NK-92 (cell line): ENCODE data around the gene RAB11FIP5.
"Not testable (repeated sequence)": the region's sequence is repeated elsewhere in the genome, so short reads cannot be mapped to it uniquely, and the experiment has no call there.

Experiments used
- DNase-seq: peaks from one replicate; lab custom pipeline; 2025; ENCODE audit not compliant: unreplicated experiment; lab: John Stamatoyannopoulos, UW

Gene RAB11FIP5, protein sequence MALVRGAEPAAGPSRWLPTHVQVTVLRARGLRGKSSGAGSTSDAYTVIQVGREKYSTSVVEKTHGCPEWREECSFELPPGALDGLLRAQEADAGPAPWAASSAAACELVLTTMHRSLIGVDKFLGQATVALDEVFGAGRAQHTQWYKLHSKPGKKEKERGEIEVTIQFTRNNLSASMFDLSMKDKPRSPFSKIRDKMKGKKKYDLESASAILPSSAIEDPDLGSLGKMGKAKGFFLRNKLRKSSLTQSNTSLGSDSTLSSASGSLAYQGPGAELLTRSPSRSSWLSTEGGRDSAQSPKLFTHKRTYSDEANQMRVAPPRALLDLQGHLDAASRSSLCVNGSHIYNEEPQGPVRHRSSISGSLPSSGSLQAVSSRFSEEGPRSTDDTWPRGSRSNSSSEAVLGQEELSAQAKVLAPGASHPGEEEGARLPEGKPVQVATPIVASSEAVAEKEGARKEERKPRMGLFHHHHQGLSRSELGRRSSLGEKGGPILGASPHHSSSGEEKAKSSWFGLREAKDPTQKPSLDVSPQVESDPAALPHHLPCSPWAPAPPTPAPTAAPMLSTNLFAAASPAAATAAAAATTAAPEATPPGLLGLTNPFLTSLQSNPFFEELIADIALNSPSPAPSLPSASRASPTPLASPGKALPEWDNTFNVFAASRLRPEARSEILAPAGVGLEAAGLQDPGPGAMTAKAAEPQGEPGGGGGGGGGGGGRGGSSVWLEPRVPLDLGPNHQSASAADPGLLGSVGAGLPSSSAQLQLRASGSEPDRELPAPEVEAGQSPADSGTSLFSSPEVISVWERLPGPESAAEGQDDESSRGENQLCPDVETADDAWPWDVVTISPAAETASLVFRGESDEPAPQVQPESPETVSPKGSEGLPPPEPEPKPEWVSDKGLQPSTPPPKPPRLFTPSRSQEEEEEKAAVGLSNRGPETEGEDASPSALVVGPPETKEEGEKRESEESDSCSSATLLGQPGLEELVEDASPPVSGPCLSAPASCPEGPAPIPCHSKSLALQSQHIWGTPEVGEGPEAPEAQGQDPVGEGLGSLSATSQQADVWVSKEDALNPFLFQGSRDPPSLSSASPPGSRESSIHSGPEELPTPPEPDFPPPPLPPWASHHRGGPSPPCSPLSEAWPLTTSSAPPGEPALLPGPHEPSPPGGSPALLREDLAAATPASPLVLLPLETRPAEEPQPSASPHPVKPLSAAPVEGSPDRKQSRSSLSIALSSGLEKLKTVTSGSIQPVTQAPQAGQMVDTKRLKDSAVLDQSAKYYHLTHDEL (N-terminal part only)

GRCh38 chr2:73112913-73113854 is at the start of gene RAB11FIP5:
Gene RAB11FIP5 (minus strand): TSS chr2:73112948. CDS start chr2:73112777, 171 bp downstream.
- peak; percentile 3 for DNase-seq

GRCh38 chr2:73156539-73157124 is 43.9 kb upstream of the RAB11FIP5 start:
- DNase-seq, result no peak

DNA sequence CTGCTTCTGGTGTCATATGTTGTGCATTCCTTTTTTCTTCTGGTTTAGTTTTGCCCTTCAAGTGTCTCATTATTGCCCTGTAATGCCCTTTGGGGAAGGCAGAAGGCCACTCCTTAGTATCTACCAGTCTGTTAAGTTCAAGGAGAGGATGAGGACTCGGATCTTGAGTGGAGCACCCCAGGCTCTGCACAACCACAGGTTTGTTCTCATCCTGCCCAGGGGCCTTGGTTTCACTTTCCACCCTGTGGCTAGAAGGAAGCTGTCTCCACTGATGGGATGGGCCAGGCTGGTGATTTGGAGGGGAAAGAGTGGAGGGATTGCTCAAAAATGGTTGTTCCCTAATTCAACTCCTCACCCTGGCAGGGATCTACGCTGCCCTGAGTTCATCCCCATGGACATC is 30.2 kb upstream of the RAB11FIP5 start:
- no peak for DNase-seq

DNA sequence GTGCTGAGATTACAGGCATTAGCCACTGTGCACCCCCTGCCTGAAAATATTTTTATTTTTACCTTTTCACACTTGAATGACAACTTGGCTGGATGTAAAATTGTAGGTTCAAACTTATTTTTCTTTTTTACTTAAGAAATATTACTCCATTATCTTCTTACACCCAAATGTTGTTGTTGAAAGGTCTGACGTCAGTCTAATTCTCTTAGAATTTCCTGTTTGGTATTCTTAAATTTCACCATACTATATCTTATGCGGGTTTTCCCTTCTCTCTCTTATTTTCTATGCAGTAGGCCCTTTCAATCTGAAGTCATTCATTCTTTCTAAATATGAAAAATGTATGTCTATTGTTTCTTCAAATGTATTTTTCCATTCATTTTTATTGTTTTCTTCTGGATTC is 29.1 kb upstream of the RAB11FIP5 start:
- no peak for DNase-seq

DNA sequence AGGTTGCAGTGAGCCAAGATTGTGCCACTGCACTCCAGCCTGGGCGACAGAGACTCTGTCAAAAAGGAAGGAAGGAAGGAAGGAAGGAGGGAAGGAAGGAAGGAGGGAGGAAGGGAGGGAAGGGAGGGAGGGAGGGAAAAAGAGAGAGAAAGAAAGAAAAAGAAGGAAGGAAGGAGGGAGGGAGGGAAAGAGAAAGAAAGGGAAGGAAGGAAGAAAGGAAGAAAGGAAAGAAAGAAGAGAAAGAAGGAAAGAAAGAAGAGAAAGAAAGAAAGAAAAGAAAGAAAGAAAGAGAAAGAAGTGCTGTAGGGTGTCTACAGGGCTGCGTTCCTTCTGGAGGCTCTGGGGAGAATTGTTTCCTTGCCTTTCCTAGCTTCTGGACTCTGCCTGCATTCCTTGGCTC is 22.5 kb upstream of the RAB11FIP5 start:
- DNase-seq, result no peak

GRCh38 chr2:73134471-73134870 is 21.7 kb upstream of the RAB11FIP5 start:
- DNase-seq, result no peak

- no peak for DNase-seq
Observed at GRCh38 chr2:73133566-73134197, 20.9 kb upstream of the RAB11FIP5 start.

- DNase-seq, result no peak
Observed at GRCh38 chr2:73131807-73132206, 19.1 kb upstream of the RAB11FIP5 start.

- DNase-seq, result no peak
Observed at GRCh38 chr2:73130790-73131189, 18.0 kb upstream of the RAB11FIP5 start.

DNA sequence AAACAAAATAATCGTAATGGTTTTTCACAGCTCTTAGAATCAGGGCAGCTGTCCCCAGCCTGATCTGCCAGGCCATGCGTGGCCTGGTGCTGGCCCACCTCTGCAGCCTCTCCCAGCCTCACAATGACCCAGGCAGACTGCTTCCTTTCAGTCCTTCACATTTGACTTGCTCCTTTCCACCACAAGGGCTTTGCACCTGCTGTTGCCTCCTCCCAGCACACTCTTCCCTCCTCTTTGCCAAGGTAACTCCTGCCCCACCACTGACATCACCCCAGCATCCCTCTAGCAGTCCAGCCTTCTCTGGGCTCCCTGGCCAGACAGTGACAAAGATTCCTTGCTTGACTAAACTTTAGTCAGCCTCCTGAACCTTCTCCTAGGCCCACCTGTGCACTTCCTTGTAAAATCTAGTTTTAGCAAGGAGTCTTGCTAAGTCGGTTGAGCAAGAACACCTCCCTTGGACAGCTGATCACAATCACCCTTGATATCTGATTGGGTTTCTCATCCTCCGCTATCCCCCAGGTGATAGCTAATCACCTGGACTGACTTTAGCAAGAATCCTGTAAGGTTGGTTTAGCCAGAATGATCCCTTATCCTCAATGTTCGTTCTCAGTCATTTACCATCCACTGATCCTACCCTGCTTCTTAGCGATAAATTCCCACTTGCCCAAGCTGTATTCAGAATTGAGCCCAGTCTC is 16.2 kb upstream of the RAB11FIP5 start:
- no peak for DNase-seq

GRCh38 chr2:73122536-73122935 is 9.8 kb upstream of the RAB11FIP5 start:
- DNase-seq, result no peak

- DNase-seq, result not testable (repeated sequence)
Observed at GRCh38 chr2:73119611-73120239, 7.0 kb upstream of the RAB11FIP5 start.

DNA sequence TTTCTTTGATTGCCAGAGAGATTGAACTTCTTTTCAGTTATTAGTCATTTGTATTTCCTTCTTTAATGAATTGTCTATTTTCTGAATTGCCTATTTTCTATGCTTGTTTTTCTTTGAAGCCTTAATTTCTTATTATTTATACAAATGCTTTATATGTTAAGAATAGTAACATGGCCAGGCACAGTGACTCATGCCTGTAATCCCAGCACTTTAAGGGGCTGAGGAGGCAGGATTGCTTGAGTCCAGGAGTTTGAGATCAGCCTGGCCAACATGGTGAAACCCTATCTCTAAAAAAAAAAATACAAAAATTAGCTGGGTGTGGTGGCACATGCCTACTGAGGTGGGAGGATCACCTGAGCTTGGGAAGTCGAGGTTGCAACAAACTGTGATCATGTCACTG is 4.7 kb upstream of the RAB11FIP5 start:
- no peak for DNase-seq

DNA sequence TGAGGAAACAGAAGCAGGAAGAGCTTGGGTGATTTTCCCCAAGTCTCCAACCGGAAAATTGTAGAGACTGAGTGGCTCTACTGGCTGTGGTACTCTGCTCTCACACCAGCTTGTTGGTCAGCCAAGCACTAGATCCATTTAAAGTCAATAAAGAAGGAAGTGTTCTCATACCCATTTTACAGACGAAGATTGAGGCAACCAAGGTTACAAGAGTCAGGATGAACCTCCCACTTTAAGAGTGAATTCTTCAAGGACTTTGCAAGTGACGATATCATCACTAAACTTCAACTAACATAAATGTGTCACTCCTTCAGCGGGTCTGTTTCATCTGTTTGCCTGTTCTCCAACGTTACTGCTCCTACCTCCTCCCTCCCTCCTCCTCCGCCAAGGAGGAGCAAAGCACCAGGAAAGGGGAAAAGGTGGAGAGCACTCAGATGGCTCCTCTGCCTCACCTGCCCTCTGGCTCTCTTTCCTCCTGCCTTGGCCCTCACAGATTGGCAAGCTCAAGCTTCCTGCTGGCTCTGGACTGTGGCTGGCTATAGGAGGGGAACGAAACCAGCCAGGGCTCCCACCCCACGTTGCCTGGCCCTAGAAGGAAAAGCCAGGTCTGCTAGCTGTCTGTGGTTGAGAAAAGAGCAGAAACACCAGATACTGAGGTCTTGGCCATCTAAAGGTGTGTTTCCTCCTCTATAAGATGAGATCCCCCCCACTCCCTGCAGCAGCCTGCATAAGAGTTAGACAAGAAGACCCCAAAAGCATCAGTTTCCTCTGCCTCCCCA is 3.6 kb upstream of the RAB11FIP5 start:
- no peak for DNase-seq

- DNase-seq, result no peak
Observed at GRCh38 chr2:73114273-73114867, 1.6 kb upstream of the RAB11FIP5 start.

GRCh38 chr2:73112026-73112912 is 479 bp downstream of the RAB11FIP5 start:
- no peak for DNase-seq
